MG63 (cell line): Measurements from ENCODE around the gene LYRM4. TPM values are rescaled to one million over a fixed set of nuclear protein-coding genes. Genes with fewer than 3 reads are reported as not detected.

Experiments used
- DNase-seq: peaks from one replicate; pipeline ENCODE4 v3.0.0-alpha.2; 2020
- H3K27me3 ChIP-seq: fragments of 250-450 bp; sonication (Bioruptor Pico); 2 replicates; pipeline ENCODE4 v1.5.1; 2020; ENCODE audit warnings: mild to moderate bottlenecking, moderate library complexity
- H3K36me3 ChIP-seq: fragments of 250-450 bp; sonication (Bioruptor Pico); 2 replicates; pipeline ENCODE4 v1.5.1; 2020; ENCODE audit warnings: mild to moderate bottlenecking, moderate library complexity
- H3K4me3 ChIP-seq: fragments of 250-450 bp; sonication (Bioruptor Pico); 2 replicates; pipeline ENCODE4 v1.5.1; 2020; ENCODE audit warnings: mild to moderate bottlenecking, moderate library complexity
- H3K9me3 ChIP-seq: fragments of 250-450 bp; sonication (Bioruptor Pico); 2 replicates; pipeline ENCODE4 v1.5.1; 2020; ENCODE audit warnings: mild to moderate bottlenecking, moderate library complexity
- total RNA-seq: library from RNA; depleted of rRNA; stranded (reverse); fragments of >200 nt; shearing (Covaris generic); gene quantifications from 2 replicates; pipeline ENCODE4 v1.2.3, GENCODE V29; 2014; ENCODE audit warnings: low replicate concordance

The LYRM4 gene
- total RNA-seq, 1 experiment from 2014 or later: 35.0 TPM

GRCh38 chr6:5287205-5287965, 26.6 kb upstream of the LYRM4 start:
- Histone ChIP-seq H3K36me3 (no peaks in the 10 kb centered on the region), H3K9me3 (no peaks in the 10 kb centered on the region), H3K27me3 (no peaks in the 10 kb centered on the region), H3K4me3 (no peak overlapping the region)
- no peak for DNase-seq

GRCh38 chr6:5286780-5287179, 26.0 kb upstream of the LYRM4 start:
- peak; percentile 7 for DNase-seq
- Histone ChIP-seq H3K9me3 (no peaks in the 10 kb centered on the region), H3K27me3 (no peaks in the 10 kb centered on the region), H3K36me3 (no peaks in the 10 kb centered on the region), H3K4me3 (no peak overlapping the region)

GRCh38 chr6:5285526-5285925, 24.8 kb upstream of the LYRM4 start:
- no peaks in the 10 kb centered on the region for H3K9me3 ChIP-seq
- no peak overlapping the region for H3K4me3 ChIP-seq
- no peak for DNase-seq
- H3K27me3 ChIP-seq: no peaks in the 10 kb centered on the region
- H3K36me3 ChIP-seq: no peaks in the 10 kb centered on the region

GRCh38 chr6:5285081-5285480, 24.3 kb upstream of the LYRM4 start:
- DNase-seq: no peak
- H3K4me3 ChIP-seq: no peak overlapping the region
- H3K36me3 ChIP-seq: no peaks in the 10 kb centered on the region
- H3K27me3 ChIP-seq: no peaks in the 10 kb centered on the region
- H3K9me3 ChIP-seq: no peaks in the 10 kb centered on the region

GRCh38 chr6:5282191-5282623, 21.5 kb upstream of the LYRM4 start:
- no peak overlapping the region for H3K4me3 ChIP-seq
- no peaks in the 10 kb centered on the region for H3K9me3 ChIP-seq
- H3K36me3 ChIP-seq: no peaks in the 10 kb centered on the region
- DNase-seq: no peak
- H3K27me3 ChIP-seq: no peaks in the 10 kb centered on the region

DNA sequence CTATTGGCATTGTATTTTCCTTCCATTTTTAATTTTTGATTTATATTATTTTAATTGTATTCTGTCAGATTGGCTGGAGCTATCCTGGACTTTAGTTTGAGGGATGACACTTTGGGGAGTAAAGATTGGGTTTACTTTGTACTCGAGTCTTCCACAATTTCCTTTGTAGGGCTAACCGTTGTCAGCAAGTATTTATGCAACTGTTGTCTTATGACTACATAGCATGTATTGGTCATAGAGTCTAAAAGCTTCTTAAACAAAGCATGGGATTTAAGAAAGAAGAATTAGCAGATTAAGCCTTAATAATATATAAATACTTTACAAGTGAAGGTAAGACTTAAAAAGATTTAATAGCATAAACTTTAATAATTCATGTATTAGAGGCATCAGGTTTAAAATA, 20.2 kb upstream of the LYRM4 start:
- H3K27me3 ChIP-seq: no peaks in the 10 kb centered on the region
- H3K9me3 ChIP-seq: no peaks in the 10 kb centered on the region
- DNase-seq: no peak
- H3K36me3 ChIP-seq: no peaks in the 10 kb centered on the region
- no peak overlapping the region for H3K4me3 ChIP-seq

- Histone ChIP-seq H3K9me3 (no peaks in the 10 kb centered on the region), H3K4me3 (no peak overlapping the region), H3K27me3 (no peaks in the 10 kb centered on the region), H3K36me3 (no peaks in the 10 kb centered on the region)
- DNase-seq: no peak
These were observed 19.2 kb upstream of the LYRM4 start for GRCh38 chr6:5279891-5280338.

GRCh38 chr6:5278565-5279120, 17.9 kb upstream of the LYRM4 start:
- no peaks in the 10 kb centered on the region for H3K9me3 ChIP-seq
- no peak for DNase-seq
- no peak overlapping the region for H3K4me3 ChIP-seq
- no peaks in the 10 kb centered on the region for H3K36me3 ChIP-seq
- H3K27me3 ChIP-seq: no peaks in the 10 kb centered on the region

GRCh38 chr6:5278047-5278446, 17.3 kb upstream of the LYRM4 start:
- Histone ChIP-seq H3K4me3 (no peak overlapping the region), H3K36me3 (no peaks in the 10 kb centered on the region), H3K27me3 (no peaks in the 10 kb centered on the region), H3K9me3 (no peaks in the 10 kb centered on the region)
- DNase-seq: no peak

DNA sequence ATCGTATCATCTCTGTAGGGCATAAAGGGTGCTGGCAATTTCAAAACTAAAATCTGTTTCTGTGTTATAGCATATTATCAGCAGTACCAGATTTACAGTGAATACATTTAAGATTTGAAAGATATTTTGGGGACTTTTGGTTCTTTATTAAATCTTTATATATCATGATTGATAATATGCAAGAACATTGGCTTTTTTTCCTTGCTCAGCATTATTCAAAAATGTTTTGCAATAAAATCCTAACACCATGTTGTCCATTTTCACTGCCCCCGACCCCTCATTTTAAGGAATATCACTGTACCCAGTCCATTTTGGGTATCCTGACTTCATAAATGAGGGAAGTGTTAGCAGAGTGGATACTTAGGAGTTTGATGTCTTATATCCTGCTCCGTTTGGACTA, 16.8 kb upstream of the LYRM4 start:
- Histone ChIP-seq H3K27me3 (no peaks in the 10 kb centered on the region), H3K36me3 (no peaks in the 10 kb centered on the region), H3K4me3 (no peak overlapping the region), H3K9me3 (no peaks in the 10 kb centered on the region)
- DNase-seq: no peak

DNA sequence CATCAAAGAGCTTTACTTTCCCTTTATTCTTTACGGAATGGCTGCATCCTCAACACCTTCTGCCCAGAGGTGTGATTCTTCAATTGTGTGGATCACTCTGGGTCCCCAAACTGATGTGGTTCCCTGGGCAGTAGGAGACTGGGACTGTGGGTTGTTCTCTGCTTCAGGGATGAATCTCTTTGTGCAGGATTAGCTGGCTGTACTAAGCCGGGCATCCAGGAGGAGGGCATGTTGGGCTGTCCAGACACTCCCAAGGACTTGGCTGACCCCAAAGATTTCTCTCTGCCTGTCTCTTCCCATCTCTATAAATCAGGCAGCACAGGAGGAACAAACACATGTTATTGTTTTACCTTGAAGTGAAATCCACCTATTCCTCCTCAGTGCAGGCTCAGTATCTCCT, 15.8 kb upstream of the LYRM4 start:
- Histone ChIP-seq H3K36me3 (no peaks in the 10 kb centered on the region), H3K27me3 (no peaks in the 10 kb centered on the region), H3K9me3 (no peaks in the 10 kb centered on the region), H3K4me3 (no peak overlapping the region)
- no peak for DNase-seq

- Histone ChIP-seq H3K27me3 (no peaks in the 10 kb centered on the region), H3K36me3 (no peaks in the 10 kb centered on the region), H3K4me3 (no peak overlapping the region), H3K9me3 (no peaks in the 10 kb centered on the region)
- DNase-seq: no peak
These were observed 14.7 kb upstream of the LYRM4 start for GRCh38 chr6:5275497-5275896.

- no peak for DNase-seq
- H3K36me3 ChIP-seq: no peaks in the 10 kb centered on the region
- no peaks in the 10 kb centered on the region for H3K9me3 ChIP-seq
- H3K4me3 ChIP-seq: no peak overlapping the region
- H3K27me3 ChIP-seq: no peaks in the 10 kb centered on the region
These were observed 13.5 kb upstream of the LYRM4 start for GRCh38 chr6:5274231-5274630.

- no peaks in the 10 kb centered on the region for H3K9me3 ChIP-seq
- H3K4me3 ChIP-seq: no peak overlapping the region
- no peak for DNase-seq
- no peaks in the 10 kb centered on the region for H3K27me3 ChIP-seq
- H3K36me3 ChIP-seq: no peaks in the 10 kb centered on the region; the same call in none of the 2 replicates
These were observed 11.2 kb upstream of the LYRM4 start for GRCh38 chr6:5271926-5272325.

DNA sequence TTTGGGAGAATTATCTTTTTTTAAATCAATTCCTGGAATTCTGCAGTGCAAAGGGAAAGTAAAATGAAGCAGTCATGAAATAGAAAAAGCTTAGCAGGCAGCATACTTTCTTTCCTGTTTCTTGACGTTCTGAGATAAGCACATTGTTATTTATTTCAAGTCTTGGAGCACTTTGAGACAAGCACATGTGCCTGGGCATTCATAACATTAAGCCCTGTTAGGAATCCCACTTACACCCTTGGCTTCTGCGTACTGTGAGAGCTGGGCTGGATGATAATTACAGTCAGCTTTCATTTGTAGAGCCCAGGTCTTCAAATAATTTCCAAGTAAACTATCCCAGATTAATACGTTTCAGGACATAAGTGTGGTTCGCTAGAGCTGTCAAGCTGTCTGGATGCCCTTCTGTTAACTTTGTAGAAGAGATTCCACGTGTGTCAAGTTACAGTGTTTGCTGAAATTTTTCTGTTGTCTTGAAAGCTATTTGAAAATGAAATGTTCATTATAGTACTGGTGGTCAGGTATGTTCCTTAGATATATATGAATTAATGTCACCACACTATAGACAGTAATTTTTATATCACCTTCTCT, 9.4 kb upstream of the LYRM4 start:
- H3K36me3 ChIP-seq: no peaks in the 10 kb centered on the region; the same call in none of the 2 replicates
- H3K9me3 ChIP-seq: no peaks in the 10 kb centered on the region
- no peak overlapping the region for H3K4me3 ChIP-seq
- DNase-seq: no peak
- H3K27me3 ChIP-seq: no peaks in the 10 kb centered on the region

DNA sequence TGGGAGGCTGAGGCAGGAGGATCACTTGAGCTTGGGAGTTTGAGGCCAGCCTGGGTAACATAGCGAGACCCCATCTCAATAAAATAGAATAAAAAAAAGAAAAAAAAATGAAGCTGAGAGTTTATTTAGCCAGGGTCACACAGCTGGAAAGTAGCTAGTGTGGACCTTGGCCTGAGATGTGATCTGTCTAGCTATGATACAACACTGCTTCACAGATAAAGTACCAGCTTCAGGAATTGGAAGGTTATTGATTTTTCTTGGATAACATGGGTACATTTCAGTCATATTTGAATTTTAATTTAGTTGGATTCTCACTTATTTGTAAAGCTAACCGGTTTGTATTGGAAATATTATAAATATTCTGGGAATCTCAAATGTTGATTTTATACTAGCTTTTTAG, 5.7 kb upstream of the LYRM4 start:
- no peaks in the 10 kb centered on the region; the same call in none of the 2 replicates for H3K36me3 ChIP-seq
- H3K4me3 ChIP-seq: no peak overlapping the region
- H3K9me3 ChIP-seq: no peaks in the 10 kb centered on the region
- no peaks in the 10 kb centered on the region for H3K27me3 ChIP-seq
- DNase-seq: no peak

DNA sequence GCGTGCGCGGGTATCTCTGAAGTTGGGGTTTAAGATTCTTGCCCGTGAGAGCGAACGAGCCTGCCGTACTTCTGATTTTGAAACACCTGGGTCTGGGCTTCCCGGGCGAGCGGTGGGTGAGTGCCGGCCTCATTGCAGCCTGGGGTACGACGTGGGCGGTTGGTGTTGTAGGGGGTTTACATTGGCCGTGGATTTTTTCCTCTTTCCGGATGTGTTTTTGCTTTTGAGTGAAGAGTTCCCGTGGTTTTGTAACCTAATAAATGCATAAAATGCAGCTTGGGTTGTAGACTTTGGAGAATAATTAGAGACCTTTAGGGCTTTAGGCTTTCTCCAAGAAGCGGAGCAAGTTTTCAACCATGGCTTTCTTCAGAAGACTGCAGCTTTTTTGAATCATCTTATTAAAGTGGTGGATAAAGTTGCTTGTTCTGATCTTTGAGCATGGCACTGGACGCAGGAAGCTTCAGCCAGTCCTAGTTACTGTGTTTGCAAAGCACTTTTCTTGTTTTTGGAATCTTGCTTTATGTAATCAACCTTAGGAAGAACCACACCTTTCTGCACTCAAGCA, 877 bp upstream of the LYRM4 start:
- no peaks in the 10 kb centered on the region for H3K27me3 ChIP-seq
- DNase-seq: no peak
- H3K9me3 ChIP-seq: no peaks in the 10 kb centered on the region
- no peaks in the 10 kb centered on the region for H3K36me3 ChIP-seq
- peak overlapping the region; percentile 72 for H3K4me3 ChIP-seq
